ENCODE results near the gene ETV4. TPM values are rescaled to one million over a fixed set of nuclear protein-coding genes. Genes with fewer than 3 reads are reported as not detected.

Gene ETV4
- total RNA-seq, 1 donor from 2014 or later, result 5.6 TPM

DNA sequence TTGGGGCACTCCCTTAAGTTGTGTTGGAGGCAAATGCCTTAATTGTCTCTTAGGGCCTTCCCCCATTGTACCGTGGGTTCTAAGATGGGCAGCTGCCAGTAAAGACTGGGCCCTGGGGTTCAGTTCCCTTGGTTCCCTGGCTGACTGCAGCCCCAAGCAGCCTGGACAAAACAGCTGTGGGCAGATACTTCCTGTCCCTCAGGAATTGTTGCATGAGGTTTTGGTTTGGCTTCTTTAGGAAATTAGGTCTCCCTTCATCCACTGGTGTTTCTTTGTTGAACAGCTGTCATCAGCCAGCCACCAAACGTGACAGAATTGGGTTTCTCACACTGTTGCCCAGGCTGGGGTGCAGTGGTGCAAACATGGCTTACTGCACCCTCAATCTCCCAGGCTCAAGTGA is 42.0 kb upstream of the ETV4 start:
- Mint-ChIP-seq H3K27me3 (ENCODE audit: low read depth) (peaks cover 2% of the 10 kb centered on the region), H3K27ac (no peak overlapping the region), H3K36me3 (no peaks in the 10 kb centered on the region), H3K4me3 (no peak overlapping the region), H3K9me3 (peaks cover 5% of the 10 kb centered on the region), H3K4me1 (peaks cover 37% of the 10 kb centered on the region)
- no peak for DNase-seq (ENCODE audit: low spot score in 2 of 2, unreplicated experiment in 2 of 2)
- TF ChIP-seq, protein P1, sequence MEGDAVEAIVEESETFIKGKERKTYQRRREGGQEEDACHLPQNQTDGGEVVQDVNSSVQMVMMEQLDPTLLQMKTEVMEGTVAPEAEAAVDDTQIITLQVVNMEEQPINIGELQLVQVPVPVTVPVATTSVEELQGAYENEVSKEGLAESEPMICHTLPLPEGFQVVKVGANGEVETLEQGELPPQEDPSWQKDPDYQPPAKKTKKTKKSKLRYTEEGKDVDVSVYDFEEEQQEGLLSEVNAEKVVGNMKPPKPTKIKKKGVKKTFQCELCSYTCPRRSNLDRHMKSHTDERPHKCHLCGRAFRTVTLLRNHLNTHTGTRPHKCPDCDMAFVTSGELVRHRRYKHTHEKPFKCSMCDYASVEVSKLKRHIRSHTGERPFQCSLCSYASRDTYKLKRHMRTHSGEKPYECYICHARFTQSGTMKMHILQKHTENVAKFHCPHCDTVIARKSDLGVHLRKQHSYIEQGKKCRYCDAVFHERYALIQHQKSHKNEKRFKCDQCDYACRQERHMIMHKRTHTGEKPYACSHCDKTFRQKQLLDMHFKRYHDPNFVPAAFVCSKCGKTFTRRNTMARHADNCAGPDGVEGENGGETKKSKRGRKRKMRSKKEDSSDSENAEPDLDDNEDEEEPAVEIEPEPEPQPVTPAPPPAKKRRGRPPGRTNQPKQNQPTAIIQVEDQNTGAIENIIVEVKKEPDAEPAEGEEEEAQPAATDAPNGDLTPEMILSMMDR (IDR thresholded peaks at IDR 0.05; ENCODE audit: unreplicated experiment), result no peak

DNA sequence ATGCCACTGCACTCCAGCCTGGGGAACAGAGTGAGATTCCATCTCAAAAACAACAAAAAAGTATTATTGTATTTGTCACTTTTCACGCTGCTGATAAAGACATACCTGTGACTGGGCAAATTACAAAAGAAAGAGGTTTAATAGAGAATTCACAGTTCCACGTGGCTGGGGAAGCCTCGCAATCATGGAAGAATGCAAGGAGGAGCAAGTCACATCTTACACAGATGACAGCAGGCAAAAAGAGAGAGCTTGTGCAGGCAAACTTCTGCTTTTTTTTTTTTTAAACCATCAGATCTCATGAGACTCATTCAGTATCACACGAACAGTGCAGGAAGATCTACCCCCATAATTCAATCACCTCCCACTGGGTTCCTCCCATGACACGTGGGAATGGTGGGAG is 41.5 kb upstream of the ETV4 start:
- Mint-ChIP-seq H3K36me3 (no peaks in the 10 kb centered on the region), H3K27ac (no peak overlapping the region), H3K4me3 (no peak overlapping the region), H3K9me3 (peaks cover 5% of the 10 kb centered on the region), H3K27me3 (ENCODE audit: low read depth) (peaks cover 2% of the 10 kb centered on the region), H3K4me1 (peaks cover 36% of the 10 kb centered on the region)
- TF ChIP-seq, protein P1 (IDR thresholded peaks at IDR 0.05; ENCODE audit: unreplicated experiment), result no peak
- no peak for DNase-seq (ENCODE audit: low spot score in 2 of 2, unreplicated experiment in 2 of 2)

DNA sequence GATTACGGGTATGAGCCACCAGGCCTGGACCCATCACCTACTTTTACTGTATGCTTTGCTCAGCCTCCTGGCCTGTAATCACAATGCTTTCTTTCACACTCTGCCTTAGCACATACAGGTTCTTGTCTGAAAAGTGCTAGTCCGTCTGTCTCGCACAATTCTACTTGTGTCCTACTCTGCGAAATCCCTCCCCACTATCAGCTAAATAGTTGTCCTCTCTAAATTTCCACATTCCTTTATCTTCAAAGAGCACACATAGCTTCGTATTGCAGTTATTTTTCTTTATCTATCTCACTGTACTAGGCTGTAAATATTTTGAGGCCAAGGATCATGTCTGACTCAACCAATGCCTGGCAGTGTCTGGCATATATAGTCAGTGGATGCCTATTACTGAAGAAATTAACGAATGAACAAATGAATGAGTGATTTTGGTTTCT is 38.5 kb upstream of the ETV4 start:
- peaks cover 5% of the 10 kb centered on the region for H3K9me3 Mint-ChIP-seq

DNA sequence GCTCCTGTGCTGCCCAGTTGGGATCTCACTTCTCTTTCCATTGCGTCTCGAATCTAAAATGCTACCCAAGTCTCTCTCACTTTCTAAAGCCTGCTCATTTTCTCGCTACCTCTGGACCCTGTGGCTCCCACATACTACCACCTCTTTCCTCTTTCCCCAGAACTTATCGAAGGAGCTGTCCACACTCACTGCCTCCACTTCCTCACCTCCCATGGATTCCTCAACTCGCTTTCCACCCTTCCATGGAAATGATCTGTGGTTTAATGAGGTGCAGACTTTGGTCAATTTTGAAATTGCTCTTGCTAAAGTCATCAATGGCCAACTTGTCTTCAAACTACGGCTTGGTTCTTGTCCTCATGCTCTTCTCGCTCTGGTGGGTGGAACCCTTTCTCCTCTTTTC is 37.2 kb upstream of the ETV4 start:
- peaks cover 37% of the 10 kb centered on the region for H3K4me1 Mint-ChIP-seq
- H3K27ac Mint-ChIP-seq, result no peak overlapping the region
- H3K9me3 Mint-ChIP-seq, result peaks cover 5% of the 10 kb centered on the region
- H3K27me3 Mint-ChIP-seq (ENCODE audit: low read depth), result peaks cover 2% of the 10 kb centered on the region
- no peak overlapping the region for H3K4me3 Mint-ChIP-seq
- no peak for DNase-seq (ENCODE audit: low spot score in 2 of 2, unreplicated experiment in 2 of 2)
- TF ChIP-seq, protein P1 (IDR thresholded peaks at IDR 0.05; ENCODE audit: unreplicated experiment), result no peak
- no peaks in the 10 kb centered on the region for H3K36me3 Mint-ChIP-seq

More for the DNA sequence above, 38.5 kb upstream of the ETV4 start:
- DNase-seq (ENCODE audit: low spot score in 2 of 2, unreplicated experiment in 2 of 2), result no peak
- H3K36me3 Mint-ChIP-seq, result no peaks in the 10 kb centered on the region
- peak overlapping the region; percentile 78 for H3K27ac Mint-ChIP-seq
- peaks cover 24% of the 10 kb centered on the region for H3K4me1 Mint-ChIP-seq
- TF ChIP-seq, protein P1 (IDR thresholded peaks at IDR 0.05; ENCODE audit: unreplicated experiment), result no peak
- H3K27me3 Mint-ChIP-seq (ENCODE audit: low read depth), result peaks cover 2% of the 10 kb centered on the region
- no peak overlapping the region for H3K4me3 Mint-ChIP-seq

DNA sequence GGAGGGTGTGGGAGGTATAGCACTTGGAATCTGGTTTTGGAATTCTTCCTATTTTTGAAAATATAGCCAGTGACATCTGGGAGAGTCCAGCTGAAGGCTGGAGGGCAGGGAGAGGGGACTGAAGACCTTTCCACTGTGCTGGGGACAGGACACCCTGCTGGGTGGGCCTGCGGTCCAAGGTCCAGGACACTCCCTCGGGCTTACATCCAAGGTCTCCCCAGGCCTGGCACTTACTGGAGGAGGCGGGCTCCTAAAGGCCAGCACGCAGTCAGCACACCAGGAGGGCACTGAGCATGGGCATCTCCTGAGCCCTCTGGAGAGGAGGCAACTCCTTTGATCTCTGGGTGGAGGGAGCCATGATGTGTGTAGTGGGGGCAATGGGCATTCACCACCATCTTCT is 35.5 kb upstream of the ETV4 start:
- H3K9me3 Mint-ChIP-seq, result no peaks in the 10 kb centered on the region
- H3K4me1 Mint-ChIP-seq, result peaks cover 48% of the 10 kb centered on the region
- TF ChIP-seq, protein P1 (IDR thresholded peaks at IDR 0.05; ENCODE audit: unreplicated experiment), result no peak
- H3K27me3 Mint-ChIP-seq (ENCODE audit: low read depth), result peaks cover 2% of the 10 kb centered on the region
- H3K36me3 Mint-ChIP-seq, result no peaks in the 10 kb centered on the region
- H3K4me3 Mint-ChIP-seq, result no peak overlapping the region
- DNase-seq (ENCODE audit: low spot score in 2 of 2, unreplicated experiment in 2 of 2), result no peak
- H3K27ac Mint-ChIP-seq, result no peak overlapping the region

DNA sequence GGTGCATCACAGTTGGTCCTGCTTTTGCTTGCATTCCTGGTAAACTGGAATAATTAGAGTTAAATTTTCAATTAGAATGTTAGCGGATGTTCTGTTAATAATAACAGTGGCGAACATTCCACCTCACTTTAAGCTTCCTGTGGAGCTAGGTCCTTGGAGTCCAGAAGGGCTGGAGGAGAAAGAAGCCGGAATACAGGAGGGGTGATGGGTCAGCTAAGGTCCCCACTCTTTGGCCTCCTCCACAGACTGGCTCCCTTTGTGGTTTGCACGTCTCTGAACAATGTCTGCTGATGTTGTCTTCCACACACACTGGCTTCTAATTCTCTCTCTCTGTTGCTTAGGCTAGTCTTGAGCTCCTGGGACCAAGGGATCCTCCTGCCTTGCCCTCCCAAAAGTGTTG is 35.0 kb upstream of the ETV4 start:
- H3K4me1 Mint-ChIP-seq, result peaks cover 50% of the 10 kb centered on the region
- DNase-seq (ENCODE audit: low spot score in 2 of 2, unreplicated experiment in 2 of 2), result no peak
- H3K27me3 Mint-ChIP-seq (ENCODE audit: low read depth), result peaks cover 4% of the 10 kb centered on the region
- no peak overlapping the region for H3K4me3 Mint-ChIP-seq
- TF ChIP-seq, protein P1 (IDR thresholded peaks at IDR 0.05; ENCODE audit: unreplicated experiment), result no peak
- H3K9me3 Mint-ChIP-seq, result no peaks in the 10 kb centered on the region
- H3K36me3 Mint-ChIP-seq, result no peaks in the 10 kb centered on the region
- no peak overlapping the region for H3K27ac Mint-ChIP-seq
